Activated naive CD4-positive, alpha-beta T cell treated with anti-CD3 and anti-CD28 coated beads, Interleukin-2, amount 10 ng/mL, durations not matched to agents 7 days and 5 days (primary cell): Measurements from ENCODE around the gene WIPF3.

Experiments used
- CTCF ChIA-PET: fragments of 350-600 bp; sonication (Branson Sonifier 250); formaldehyde crosslinking; loops from one replicate; lab custom pipeline; 2021; ENCODE audit warnings: antibody characterized with exemption; lab: Charles Lee
- DNase-seq: peaks from one replicate; pipeline ENCODE4 v3.0.0-alpha.2; 2020
- H3K27ac Mint-ChIP-seq: one replicate; pipeline ENCODE4 v1.8.0; 2021; ENCODE audit warnings: mild to moderate bottlenecking, moderate library complexity, mixed read lengths
- H3K27me3 Mint-ChIP-seq: one replicate; pipeline ENCODE4 v1.8.0; 2021; ENCODE audit warnings: mild to moderate bottlenecking, mixed read lengths
- H3K36me3 Mint-ChIP-seq: one replicate; pipeline ENCODE4 v1.8.0; 2021; ENCODE audit warnings: mixed read lengths
- H3K4me1 Mint-ChIP-seq: one replicate; pipeline ENCODE4 v1.8.0; 2021; ENCODE audit warnings: mixed read lengths
- H3K4me3 Mint-ChIP-seq: one replicate; pipeline ENCODE4 v1.8.0; 2021; ENCODE audit warnings: mild to moderate bottlenecking, moderate library complexity, mixed read lengths
- H3K9me3 Mint-ChIP-seq: one replicate; pipeline ENCODE4 v1.8.0; 2021; ENCODE audit warnings: mixed read lengths

Gene WIPF3

DNA sequence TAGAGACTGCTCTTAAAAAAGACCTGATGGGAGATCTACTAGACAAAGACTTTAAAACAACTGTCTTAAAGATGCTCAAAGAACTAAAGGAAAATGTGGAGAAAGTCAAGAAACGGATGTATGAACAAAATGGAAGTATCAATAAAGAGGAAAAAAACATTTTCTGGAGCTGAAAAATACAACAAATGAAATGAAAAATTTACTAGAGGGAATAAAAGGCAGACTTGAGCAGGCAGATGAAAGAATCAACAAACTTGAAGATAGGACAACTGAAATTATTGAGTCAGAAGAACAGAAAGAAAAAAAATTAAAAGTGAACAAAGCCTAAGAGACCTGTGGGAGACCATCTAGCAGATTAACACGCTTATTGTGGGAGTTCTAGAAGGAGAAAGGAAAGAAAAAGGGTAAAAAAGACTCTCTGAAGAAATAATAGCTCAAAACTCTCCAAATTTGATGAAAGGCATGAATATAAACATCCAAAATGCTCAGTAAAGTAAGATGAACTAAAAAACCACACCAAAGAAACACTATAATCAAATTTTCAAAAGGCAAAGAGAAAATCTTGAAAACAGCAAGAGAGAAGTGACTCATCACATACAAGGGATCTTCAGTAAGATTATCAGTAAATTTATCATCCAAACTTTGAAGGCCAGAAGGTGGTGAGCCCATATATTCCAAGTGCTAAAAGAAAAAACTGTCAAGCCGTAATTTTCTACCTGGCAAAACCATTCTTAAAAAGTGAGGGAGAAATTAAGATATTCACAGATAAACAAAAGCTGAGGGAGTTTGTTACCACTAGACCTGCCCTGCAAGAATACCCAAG lies 100.1 kb downstream of the WIPF3 start:
- H3K27me3 Mint-ChIP-seq, result peaks cover 8% of the 10 kb centered on the region
- no peak for DNase-seq
- H3K4me1 Mint-ChIP-seq, result no peaks in the 10 kb centered on the region
- H3K9me3 Mint-ChIP-seq, result peaks cover 19% of the 10 kb centered on the region
- peaks cover 2% of the 10 kb centered on the region for H3K36me3 Mint-ChIP-seq
- no peak overlapping the region for H3K27ac Mint-ChIP-seq
- H3K4me3 Mint-ChIP-seq, result no peak overlapping the region
- CTCF ChIA-PET, result interaction anchor here (1.3 kb wide), 1 partner anchor 14 kb away, joined by 6 read pairs; no protein-coding TSS in a partner anchor

DNA sequence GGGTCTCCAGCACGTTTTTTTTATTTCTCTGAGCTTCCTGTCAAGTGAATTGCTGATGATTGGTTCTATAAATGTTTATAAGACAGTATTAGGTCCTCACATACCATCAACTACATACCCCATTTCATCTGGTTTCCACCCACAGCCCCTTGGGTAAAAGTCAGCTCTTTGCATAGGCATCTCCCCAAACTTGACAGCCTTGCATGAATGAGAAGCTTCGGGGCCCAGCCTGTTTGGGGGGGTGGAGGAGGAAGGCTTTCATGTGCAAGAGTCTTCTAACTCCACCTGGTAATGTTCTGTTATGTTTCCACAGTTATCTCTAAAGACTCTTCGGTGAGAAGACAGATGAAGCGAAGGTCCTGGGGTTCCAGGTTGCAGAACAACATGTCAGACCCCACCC lies 107.9 kb downstream of the WIPF3 start:
- no peaks in the 10 kb centered on the region for H3K4me1 Mint-ChIP-seq
- CTCF ChIA-PET, result no interaction called here
- no peaks in the 10 kb centered on the region for H3K36me3 Mint-ChIP-seq
- peaks cover 14% of the 10 kb centered on the region for H3K27me3 Mint-ChIP-seq
- H3K4me3 Mint-ChIP-seq, result no peak overlapping the region
- no peaks in the 10 kb centered on the region for H3K9me3 Mint-ChIP-seq
- H3K27ac Mint-ChIP-seq, result no peak overlapping the region
- DNase-seq, result no peak

DNA sequence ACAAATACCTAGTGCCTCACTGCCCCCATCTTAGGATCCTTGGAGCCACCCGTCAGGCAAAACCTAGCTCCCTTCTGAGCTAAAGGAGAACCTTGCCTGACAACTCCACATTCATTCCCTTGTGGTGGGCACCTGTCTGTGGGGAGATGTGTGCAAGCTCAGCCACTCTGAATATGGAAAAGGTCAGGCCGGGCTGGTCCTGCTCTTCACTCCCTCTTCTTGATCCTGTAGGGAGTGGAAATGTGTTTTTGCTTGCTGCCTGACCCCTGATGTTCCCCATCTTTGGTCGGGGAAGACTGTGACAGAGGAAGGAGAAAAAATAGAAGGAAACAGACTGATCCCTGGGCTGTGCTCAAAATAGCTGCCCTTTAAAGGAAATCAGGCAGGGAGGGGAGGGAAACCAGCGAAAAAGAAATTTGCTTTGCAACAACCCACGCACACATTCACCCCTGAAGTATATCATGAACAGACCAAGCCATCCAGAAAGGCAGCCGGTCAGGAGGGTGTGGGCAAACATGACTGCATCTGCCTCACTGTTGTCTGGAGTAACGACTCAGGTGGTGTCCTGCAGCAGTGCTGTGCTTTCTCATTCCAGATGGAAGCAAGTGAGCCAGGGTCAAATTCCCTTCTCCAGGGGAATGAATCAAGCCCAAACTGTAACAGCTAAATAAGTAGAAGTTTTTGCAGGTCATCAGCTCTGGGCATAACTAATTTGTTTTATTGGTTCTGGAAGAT lies 109.3 kb downstream of the WIPF3 start:
- DNase-seq, result no peak
- Mint-ChIP-seq H3K4me3 (no peak overlapping the region), H3K27me3 (peaks cover 10% of the 10 kb centered on the region), H3K36me3 (no peaks in the 10 kb centered on the region), H3K9me3 (no peaks in the 10 kb centered on the region), H3K27ac (no peak overlapping the region), H3K4me1 (no peaks in the 10 kb centered on the region)
- CTCF ChIA-PET, result no interaction called here

DNA sequence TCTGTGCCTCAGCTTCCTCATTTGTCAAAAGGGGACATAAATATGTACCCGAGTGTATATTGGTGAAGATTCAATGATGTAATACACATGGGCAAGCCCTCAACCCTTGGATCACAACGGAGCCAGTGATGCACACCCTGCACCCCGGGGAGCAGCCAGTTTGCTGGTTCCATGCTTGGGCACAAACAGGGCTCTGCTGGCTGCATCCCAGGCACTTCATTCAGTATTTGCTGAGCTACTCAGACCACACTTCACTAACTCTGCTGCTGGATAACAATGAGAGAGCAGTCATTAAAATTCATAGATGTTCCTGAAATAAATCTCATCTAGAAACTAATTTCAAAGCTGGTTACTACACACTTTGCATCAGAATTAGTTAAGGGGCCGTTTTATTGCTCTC lies 111.3 kb downstream of the WIPF3 start:
- Mint-ChIP-seq H3K4me1 (no peaks in the 10 kb centered on the region), H3K27ac (no peak overlapping the region), H3K27me3 (peaks cover 10% of the 10 kb centered on the region), H3K9me3 (no peaks in the 10 kb centered on the region), H3K4me3 (no peak overlapping the region), H3K36me3 (no peaks in the 10 kb centered on the region)
- CTCF ChIA-PET, result interaction anchor here (0.8 kb wide), 1 partner anchor 129 kb away, joined by 3 read pairs; no protein-coding TSS in a partner anchor
- DNase-seq, result no peak

DNA sequence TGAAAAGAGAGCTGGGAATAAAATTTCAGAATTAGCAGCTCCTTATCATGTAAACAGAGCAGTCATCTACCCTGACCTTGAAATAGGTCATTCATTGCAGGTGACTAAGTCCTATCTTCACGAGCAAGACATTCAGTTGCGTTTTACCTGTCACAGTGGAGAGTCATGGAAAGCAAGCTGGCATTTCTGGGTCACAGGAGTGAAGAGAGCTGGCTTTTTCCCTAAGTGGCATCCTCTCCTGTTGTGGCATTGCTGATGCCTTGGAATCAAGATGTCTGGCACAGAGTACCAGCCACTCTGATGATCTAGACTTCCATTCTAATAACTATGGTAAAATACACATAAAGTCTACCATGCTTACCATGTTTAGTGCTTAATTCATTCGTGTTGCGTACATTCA lies 112.5 kb downstream of the WIPF3 start:
- H3K36me3 Mint-ChIP-seq, result no peaks in the 10 kb centered on the region
- H3K4me3 Mint-ChIP-seq, result no peak overlapping the region
- no peak for DNase-seq
- H3K4me1 Mint-ChIP-seq, result no peaks in the 10 kb centered on the region
- H3K27ac Mint-ChIP-seq, result no peak overlapping the region
- H3K27me3 Mint-ChIP-seq, result peaks cover 7% of the 10 kb centered on the region
- no peaks in the 10 kb centered on the region for H3K9me3 Mint-ChIP-seq
- CTCF ChIA-PET, result no interaction called here

DNA sequence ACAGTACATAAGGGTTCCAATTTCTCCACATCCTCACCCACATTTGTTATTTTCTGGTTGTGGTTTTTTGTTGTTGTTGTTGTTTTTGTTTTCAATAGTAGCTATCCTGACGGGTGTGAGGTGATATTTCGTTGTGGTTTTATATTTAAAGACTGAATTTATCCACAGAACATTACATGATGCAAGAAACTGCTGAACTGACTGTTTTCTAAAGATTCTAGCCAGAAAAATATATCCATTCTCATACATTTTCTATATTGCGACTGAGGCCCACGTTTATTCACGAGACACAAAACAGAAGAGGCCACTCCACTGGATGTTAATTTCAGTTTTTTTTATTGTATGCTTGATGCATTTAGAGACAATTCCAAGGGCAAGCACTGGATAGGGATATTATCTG lies 113.5 kb downstream of the WIPF3 start:
- Mint-ChIP-seq H3K4me3 (no peak overlapping the region), H3K4me1 (no peaks in the 10 kb centered on the region), H3K9me3 (no peaks in the 10 kb centered on the region), H3K27ac (no peak overlapping the region), H3K36me3 (no peaks in the 10 kb centered on the region), H3K27me3 (peaks cover 7% of the 10 kb centered on the region)
- CTCF ChIA-PET, result interaction anchor here (1.5 to 2.7 kb wide), 6 partner anchors 8 to 285 kb away, joined by 3 to 15 read pairs (median 7); no protein-coding TSS in a partner anchor
- no peak for DNase-seq

DNA sequence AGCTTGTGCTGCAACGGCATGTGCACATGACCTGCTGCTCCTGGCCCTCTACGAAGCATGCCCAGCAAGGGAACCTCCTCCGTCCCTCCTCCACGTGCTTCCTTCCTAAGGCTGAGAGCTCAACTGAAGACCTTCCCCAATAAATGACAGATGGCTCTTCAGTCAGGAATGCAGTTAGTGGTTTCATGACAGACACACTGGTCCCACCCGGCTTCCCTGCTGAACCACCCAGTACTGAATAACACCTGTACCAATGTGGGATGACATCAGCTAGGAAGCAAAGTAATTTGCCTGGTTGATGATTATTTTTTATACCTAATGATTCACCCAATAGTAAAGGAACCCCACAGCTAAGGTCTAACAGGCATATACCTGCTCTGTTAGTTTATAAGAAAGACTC lies 114.2 kb downstream of the WIPF3 start:
- no peak for DNase-seq
- no peaks in the 10 kb centered on the region for H3K4me1 Mint-ChIP-seq
- CTCF ChIA-PET, result interaction anchor here (0.6 to 2.7 kb wide), 10 partner anchors 9 to 285 kb away, joined by 3 to 15 read pairs (median 6); no protein-coding TSS in a partner anchor
- H3K9me3 Mint-ChIP-seq, result no peaks in the 10 kb centered on the region
- H3K27ac Mint-ChIP-seq, result no peak overlapping the region
- peaks cover 4% of the 10 kb centered on the region for H3K27me3 Mint-ChIP-seq
- H3K4me3 Mint-ChIP-seq, result no peak overlapping the region
- no peaks in the 10 kb centered on the region for H3K36me3 Mint-ChIP-seq

DNA sequence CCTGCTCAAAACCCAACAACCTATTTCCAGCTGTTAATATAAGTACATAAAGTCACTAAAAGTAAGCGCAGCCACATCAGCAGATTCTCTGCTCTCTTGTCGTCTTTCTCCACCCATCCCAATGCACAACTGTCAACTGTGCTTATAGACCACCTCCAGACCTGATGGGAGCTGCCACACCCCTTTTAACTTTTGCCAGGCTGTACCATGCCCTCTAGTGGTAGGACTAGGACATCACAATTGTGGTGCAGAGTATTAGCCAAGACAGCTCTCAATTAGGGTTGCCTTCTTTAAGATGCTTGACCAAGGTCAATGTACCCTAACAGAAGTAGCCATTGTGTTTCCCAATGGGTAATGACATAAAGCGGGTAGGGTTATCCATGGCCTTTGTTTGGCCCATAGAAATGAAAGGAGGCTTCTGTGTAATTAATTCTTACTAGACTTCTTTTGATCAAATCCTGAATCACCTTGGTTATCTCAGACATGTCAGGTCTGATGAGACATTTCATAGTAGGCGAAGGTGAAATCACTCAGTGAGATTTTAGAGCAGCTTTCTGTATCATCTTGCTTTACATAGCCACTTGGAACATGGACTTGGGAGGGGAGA lies 115.2 kb downstream of the WIPF3 start:
- CTCF ChIA-PET, result interaction anchor here (0.7 to 2.8 kb wide), 25 partner anchors 9 to 999 kb away, joined by 3 to 15 read pairs (median 4); no protein-coding TSS in a partner anchor
- H3K27me3 Mint-ChIP-seq, result no peaks in the 10 kb centered on the region
- peak; percentile 48 for DNase-seq
- no peaks in the 10 kb centered on the region for H3K4me1 Mint-ChIP-seq
- no peak overlapping the region for H3K27ac Mint-ChIP-seq
- H3K4me3 Mint-ChIP-seq, result no peak overlapping the region
- H3K9me3 Mint-ChIP-seq, result no peaks in the 10 kb centered on the region
- no peaks in the 10 kb centered on the region for H3K36me3 Mint-ChIP-seq

DNA sequence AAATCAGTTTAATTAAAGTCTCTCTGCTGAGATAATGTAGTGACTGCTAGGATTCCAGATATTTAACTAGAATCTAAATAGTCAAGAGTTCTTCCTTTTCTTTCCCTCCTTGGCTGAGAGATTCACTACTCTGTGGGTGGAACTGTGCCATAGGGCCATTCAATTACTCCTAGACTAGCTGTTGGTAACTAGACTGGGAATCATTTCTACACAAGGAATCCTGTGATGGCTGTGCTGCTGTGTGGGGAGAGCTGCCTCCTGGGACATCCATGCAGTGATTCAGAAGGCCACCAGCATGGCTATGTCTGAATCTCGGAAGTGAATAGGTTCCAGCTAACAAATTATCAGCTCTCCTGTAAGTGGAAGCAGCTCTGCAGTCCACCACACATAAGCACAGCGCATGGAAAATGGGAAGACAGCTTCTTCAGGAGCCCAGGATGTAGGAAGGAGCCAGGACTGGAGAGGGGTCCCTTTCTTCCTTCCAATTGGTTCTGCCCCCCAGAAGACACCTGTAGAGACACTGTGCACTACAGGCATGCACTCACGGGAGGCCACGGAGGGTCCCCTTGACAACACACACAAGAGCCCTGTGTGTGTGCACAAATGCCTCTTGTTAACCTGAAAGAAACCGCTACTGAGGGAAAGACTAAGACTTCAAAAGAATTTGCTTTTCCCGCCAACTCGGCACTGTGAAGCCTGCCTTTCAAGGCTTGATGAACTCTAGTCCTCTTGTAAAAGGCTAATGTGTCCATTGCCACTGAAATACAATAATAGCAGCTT lies 116.8 kb downstream of the WIPF3 start:
- H3K27me3 Mint-ChIP-seq, result no peaks in the 10 kb centered on the region
- CTCF ChIA-PET, result interaction anchor here (1.1 to 2.8 kb wide), 5 partner anchors 11 to 142 kb away, joined by 3 to 13 read pairs (median 5); no protein-coding TSS in a partner anchor
- H3K4me1 Mint-ChIP-seq, result no peaks in the 10 kb centered on the region
- no peak for DNase-seq
- no peak overlapping the region for H3K4me3 Mint-ChIP-seq
- no peak overlapping the region for H3K27ac Mint-ChIP-seq
- H3K36me3 Mint-ChIP-seq, result no peaks in the 10 kb centered on the region
- H3K9me3 Mint-ChIP-seq, result no peaks in the 10 kb centered on the region

DNA sequence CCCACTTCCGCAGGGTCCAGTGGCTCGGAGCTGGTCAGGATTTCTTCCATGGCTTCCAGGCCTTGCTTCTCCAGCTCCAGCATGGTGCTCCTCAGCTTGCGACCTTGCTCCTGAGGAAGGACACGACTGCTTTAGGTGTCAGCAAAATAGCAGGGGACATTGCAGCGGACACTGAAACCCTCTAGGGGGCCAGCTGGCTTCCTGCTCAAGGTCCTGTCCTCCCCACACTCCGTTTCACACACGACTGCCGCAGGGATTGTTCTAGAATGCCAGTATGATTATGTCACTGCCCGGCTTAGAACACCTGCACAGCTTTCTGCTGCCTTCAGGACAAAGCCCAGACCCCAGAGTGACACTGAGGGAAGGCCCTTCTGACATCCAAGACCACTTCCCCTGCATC lies 117.7 kb downstream of the WIPF3 start:
- H3K9me3 Mint-ChIP-seq, result no peaks in the 10 kb centered on the region
- H3K27me3 Mint-ChIP-seq, result no peaks in the 10 kb centered on the region
- DNase-seq, result no peak
- CTCF ChIA-PET, result no interaction called here
- no peak overlapping the region for H3K4me3 Mint-ChIP-seq
- H3K27ac Mint-ChIP-seq, result no peak overlapping the region
- H3K36me3 Mint-ChIP-seq, result no peaks in the 10 kb centered on the region
- no peaks in the 10 kb centered on the region for H3K4me1 Mint-ChIP-seq

DNA sequence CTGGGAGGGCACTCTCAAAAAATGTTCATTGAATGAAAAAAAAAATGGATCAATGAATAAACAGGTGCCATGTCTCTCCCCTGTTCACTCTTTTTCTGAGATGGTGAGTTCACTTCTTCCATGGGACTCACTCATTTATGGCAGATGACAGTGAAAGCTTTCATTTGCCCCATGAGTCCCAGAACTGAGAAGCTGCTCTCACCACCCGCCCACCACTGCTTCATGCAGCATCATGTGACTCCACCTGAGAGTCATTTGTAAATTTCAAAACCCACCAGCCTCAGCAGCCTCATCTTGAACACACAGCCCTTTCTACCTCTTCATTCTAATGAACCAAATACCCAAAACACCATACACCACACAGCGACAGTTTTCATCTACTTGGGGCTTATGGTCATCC lies 118.4 kb downstream of the WIPF3 start:
- CTCF ChIA-PET, result no interaction called here
- no peaks in the 10 kb centered on the region for H3K9me3 Mint-ChIP-seq
- H3K36me3 Mint-ChIP-seq, result no peaks in the 10 kb centered on the region
- no peaks in the 10 kb centered on the region for H3K4me1 Mint-ChIP-seq
- no peak for DNase-seq
- H3K27ac Mint-ChIP-seq, result no peak overlapping the region
- no peak overlapping the region for H3K4me3 Mint-ChIP-seq
- no peaks in the 10 kb centered on the region for H3K27me3 Mint-ChIP-seq

DNA sequence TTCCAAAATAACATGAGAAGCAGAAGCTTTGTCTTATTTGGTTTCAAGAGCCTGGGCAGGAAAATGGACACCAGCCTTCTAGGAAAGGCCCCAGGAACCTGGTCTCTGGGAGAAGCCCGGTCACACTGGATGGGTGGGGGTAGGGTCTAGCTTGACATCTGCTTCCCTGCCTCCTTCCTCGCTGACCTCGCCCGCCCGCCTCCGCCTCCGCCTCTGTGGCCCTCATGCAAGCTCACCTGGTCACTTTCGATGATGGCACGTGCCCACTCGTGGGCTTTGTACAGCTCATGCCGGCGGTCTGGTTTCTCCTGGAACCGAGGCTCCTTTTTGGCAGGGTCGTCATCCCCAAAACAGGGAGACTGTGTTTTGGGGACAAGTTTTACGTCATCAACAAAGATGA lies 119.9 kb downstream of the WIPF3 start:
- DNase-seq, result no peak
- Mint-ChIP-seq H3K27me3 (no peaks in the 10 kb centered on the region), H3K4me3 (no peak overlapping the region), H3K36me3 (no peaks in the 10 kb centered on the region), H3K27ac (no peak overlapping the region), H3K4me1 (no peaks in the 10 kb centered on the region), H3K9me3 (no peaks in the 10 kb centered on the region)
- CTCF ChIA-PET, result interaction anchor here (0.7 to 1.1 kb wide), 2 partner anchors 30 to 127 kb away, joined by 3 read pairs; no protein-coding TSS in a partner anchor

DNA sequence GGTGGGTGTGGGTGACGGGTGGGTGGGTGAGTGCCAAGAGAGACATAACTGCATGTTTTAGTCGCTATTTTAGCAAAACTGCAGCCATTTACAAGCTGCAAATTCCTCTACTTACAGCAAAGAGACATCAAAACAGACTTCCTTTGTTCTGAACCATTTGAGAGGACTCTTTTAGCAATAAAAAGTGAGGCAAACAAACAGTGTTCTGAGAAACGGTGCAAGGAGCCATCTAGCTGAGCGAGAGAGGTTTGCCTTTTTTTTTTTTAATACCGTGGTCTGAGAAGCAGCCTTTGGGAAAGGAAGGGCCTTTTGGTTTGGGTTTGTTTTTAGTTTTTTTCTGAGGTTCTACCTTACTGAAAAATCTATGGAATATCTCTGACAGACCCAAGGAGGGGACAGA lies 120.4 kb downstream of the WIPF3 start:
- Mint-ChIP-seq H3K9me3 (no peaks in the 10 kb centered on the region), H3K27ac (no peak overlapping the region), H3K4me3 (no peak overlapping the region), H3K36me3 (no peaks in the 10 kb centered on the region), H3K4me1 (no peaks in the 10 kb centered on the region), H3K27me3 (no peaks in the 10 kb centered on the region)
- DNase-seq, result no peak
- CTCF ChIA-PET, result interaction anchor here (1.5 kb wide), 1 partner anchor 15 kb away, joined by 4 read pairs; no protein-coding TSS in a partner anchor
